PFSK-1 (cell line): ENCODE results near the gene DLST.

Source experiments
- POLR2AphosphoS5 ChIP-seq: IDR thresholded peaks from 2 replicates; pipeline ENCODE4 v1.6.1; 2012; ENCODE audit warnings: low read depth, mild to moderate bottlenecking, control low read depth, low read length, moderate library complexity
- REST ChIP-seq, 2 experiments: IDR thresholded peaks; 2 replicates each; pipeline versions ENCODE4 v1.6.1 to v1.8.0; 2011 to 2012; ENCODE audit warnings: low read depth in 2 of 2, low read length in 2 of 2, control low read depth in 1 of 2, inconsistent platforms in 1 of 2, mild to moderate bottlenecking in 1 of 2, moderate library complexity in 1 of 2; ENCODE audit not compliant: insufficient read depth in 1 of 2
- SIN3A ChIP-seq: IDR thresholded peaks from 2 replicates; pipeline ENCODE4 v1.6.1; 2012; ENCODE audit warnings: mild to moderate bottlenecking, low read length, moderate library complexity, borderline replicate concordance; ENCODE audit not compliant: insufficient read depth

- TF ChIP-seq REST (IDR thresholded peaks at IDR 0.05; ENCODE audit: insufficient read depth in 1 of 2, low read depth in 2 of 2, low read length in 2 of 2) (no peak), POLR2AphosphoS5 (no peak), SIN3A (no peak)
Observed at GRCh38 chr14:74947353-74948227, 65.9 kb downstream of the DLST start.
